Measurements from ENCODE around the gene SMAD3.

SMAD3 gene

GRCh38 chr15:67242708-67243111 lies 177.3 kb downstream of the SMAD3 start:
- DNase-seq (ENCODE audit: low read depth in 1 of 2, low spot score in 1 of 2): peak in 1 of 2 experiments; percentile 19
- TF ChIP-seq GABPA (IDR thresholded peaks at IDR 0.05; ENCODE audit: low read depth) (no peak), POLR2AphosphoS5 (IDR thresholded peaks at IDR 0.05; ENCODE audit: low read depth) (no peak), SPI1 (IDR thresholded peaks at IDR 0.05; ENCODE audit: borderline replicate concordance, low read depth) (peak; percentile 63; the same call in 1 of the 2 replicates)
- TF ChIP-seq, protein P1, sequence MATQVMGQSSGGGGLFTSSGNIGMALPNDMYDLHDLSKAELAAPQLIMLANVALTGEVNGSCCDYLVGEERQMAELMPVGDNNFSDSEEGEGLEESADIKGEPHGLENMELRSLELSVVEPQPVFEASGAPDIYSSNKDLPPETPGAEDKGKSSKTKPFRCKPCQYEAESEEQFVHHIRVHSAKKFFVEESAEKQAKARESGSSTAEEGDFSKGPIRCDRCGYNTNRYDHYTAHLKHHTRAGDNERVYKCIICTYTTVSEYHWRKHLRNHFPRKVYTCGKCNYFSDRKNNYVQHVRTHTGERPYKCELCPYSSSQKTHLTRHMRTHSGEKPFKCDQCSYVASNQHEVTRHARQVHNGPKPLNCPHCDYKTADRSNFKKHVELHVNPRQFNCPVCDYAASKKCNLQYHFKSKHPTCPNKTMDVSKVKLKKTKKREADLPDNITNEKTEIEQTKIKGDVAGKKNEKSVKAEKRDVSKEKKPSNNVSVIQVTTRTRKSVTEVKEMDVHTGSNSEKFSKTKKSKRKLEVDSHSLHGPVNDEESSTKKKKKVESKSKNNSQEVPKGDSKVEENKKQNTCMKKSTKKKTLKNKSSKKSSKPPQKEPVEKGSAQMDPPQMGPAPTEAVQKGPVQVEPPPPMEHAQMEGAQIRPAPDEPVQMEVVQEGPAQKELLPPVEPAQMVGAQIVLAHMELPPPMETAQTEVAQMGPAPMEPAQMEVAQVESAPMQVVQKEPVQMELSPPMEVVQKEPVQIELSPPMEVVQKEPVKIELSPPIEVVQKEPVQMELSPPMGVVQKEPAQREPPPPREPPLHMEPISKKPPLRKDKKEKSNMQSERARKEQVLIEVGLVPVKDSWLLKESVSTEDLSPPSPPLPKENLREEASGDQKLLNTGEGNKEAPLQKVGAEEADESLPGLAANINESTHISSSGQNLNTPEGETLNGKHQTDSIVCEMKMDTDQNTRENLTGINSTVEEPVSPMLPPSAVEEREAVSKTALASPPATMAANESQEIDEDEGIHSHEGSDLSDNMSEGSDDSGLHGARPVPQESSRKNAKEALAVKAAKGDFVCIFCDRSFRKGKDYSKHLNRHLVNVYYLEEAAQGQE (IDR thresholded peaks at IDR 0.05; ENCODE audit: insufficient replicate concordance, low read depth): no peak
- no peak overlapping the region for H3K4me3 ChIP-seq (replicated peaks; ENCODE audit: insufficient read depth, low read length)
- no peak overlapping the region for H3K27ac ChIP-seq (replicated peaks)
- no peaks in the 10 kb centered on the region for H3K27me3 ChIP-seq (ENCODE audit: insufficient read depth, poor library complexity, severe bottlenecking)
